Neural cell (in vitro differentiated cells): Measurements from ENCODE around the gene CARMIL1. TPM values are rescaled to one million over a fixed set of nuclear protein-coding genes. Genes with fewer than 3 reads are reported as not detected.

Experiments
- H2AFZ ChIP-seq: fragments of 200-600, 300-800 bp; sonication (generic), shearing (Covaris generic); 2 replicates; pipeline ENCODE4 v1.6.0; 2014; ENCODE audit warnings: low read depth, mild to moderate bottlenecking, antibody characterized with exemption, low read length, moderate library complexity
- H3F3A ChIP-seq: fragments of 200-600 bp; shearing (Covaris generic); 2 replicates; pipeline ENCODE4 v1.6.1; 2016; ENCODE audit warnings: mild to moderate bottlenecking, moderate library complexity, mixed read lengths, antibody characterized with exemption, low read length; ENCODE audit not compliant: insufficient read depth, poor library complexity, severe bottlenecking
- H3K27ac ChIP-seq: fragments of 200-600, 300-800 bp; sonication (generic), shearing (Covaris generic); 2 replicates; pipeline ENCODE4 v1.5.1; 2014; ENCODE audit warnings: mild to moderate bottlenecking, low read length, moderate library complexity
- H3K27me3 ChIP-seq: fragments of 300-800, 200-600 bp; sonication (generic), shearing (Covaris generic); 2 replicates; pipeline ENCODE4 v1.6.0; 2014; ENCODE audit warnings: mild to moderate bottlenecking, low read depth, low read length, moderate library complexity; ENCODE audit not compliant: insufficient read depth
- H3K36me3 ChIP-seq: fragments of 300-800, 200-600 bp; sonication (generic), shearing (Covaris generic); 2 replicates; pipeline ENCODE4 v1.5.1; 2014; ENCODE audit warnings: mild to moderate bottlenecking, antibody characterized with exemption, low read length, moderate library complexity; ENCODE audit not compliant: insufficient read depth
- H3K4me2 ChIP-seq: fragments of 300-800, 200-600 bp; sonication (generic), shearing (Covaris generic); 2 replicates; pipeline ENCODE4 v1.6.0; 2014; ENCODE audit warnings: mild to moderate bottlenecking, low read length
- H3K4me3 ChIP-seq: fragments of 300-800, 200-600 bp; sonication (generic), shearing (Covaris generic); 2 replicates; pipeline ENCODE4 v1.5.1; 2014; ENCODE audit warnings: mild to moderate bottlenecking, low read length, moderate library complexity
- H3K79me2 ChIP-seq: fragments of 200-600 bp; shearing (Covaris generic); replicated peaks from 2 replicates; pipeline ENCODE4 v1.6.0; 2014; ENCODE audit warnings: mild to moderate bottlenecking, low read length, moderate library complexity; ENCODE audit not compliant: insufficient read depth
- H3K9ac ChIP-seq: fragments of 300-800, 200-600 bp; sonication (generic), shearing (Covaris generic); 2 replicates; pipeline ENCODE4 v1.6.1; 2016; ENCODE audit warnings: mild to moderate bottlenecking, low read length, mixed read lengths
- H3K9me2 ChIP-seq: fragments of 200-600 bp; shearing (Covaris generic); 2 replicates; pipeline ENCODE4 v1.6.1; 2016; ENCODE audit warnings: mild to moderate bottlenecking, low read length, mixed read lengths; ENCODE audit not compliant: insufficient read depth
- H3K9me3 ChIP-seq: fragments of 200-600, 300-800 bp; sonication (generic), shearing (Covaris generic); 2 replicates; pipeline ENCODE4 v1.6.1; 2016; ENCODE audit warnings: mild to moderate bottlenecking, mixed run types, low read length, moderate library complexity, mixed read lengths
- H4K20me1 ChIP-seq: fragments of 200-600 bp; shearing (Covaris generic); 2 replicates; pipeline ENCODE4 v1.6.1; 2016; ENCODE audit warnings: mild to moderate bottlenecking, mixed run types; ENCODE audit not compliant: insufficient read depth
- CTCF ChIP-seq: fragments of 450-650 bp; IDR thresholded peaks from 2 replicates; pipeline ENCODE4 v1.5.1; 2014; ENCODE audit warnings: antibody characterized with exemption, mild to moderate bottlenecking, moderate library complexity; ENCODE audit not compliant: poor library complexity, severe bottlenecking
- EP300 ChIP-seq: fragments of 450-650 bp; conservative IDR thresholded peaks from 2 replicates; pipeline ENCODE4 v1.6.1; 2014; ENCODE audit warnings: antibody characterized with exemption, mild to moderate bottlenecking, moderate library complexity; ENCODE audit not compliant: poor library complexity, severe bottlenecking
- EZH2 ChIP-seq: fragments of 200-600, 300-800 bp; shearing (Covaris generic), sonication (generic); IDR thresholded peaks from 2 replicates; pipeline ENCODE4 v1.6.1; 2014; ENCODE audit warnings: antibody characterized with exemption, low read length, borderline replicate concordance, mild to moderate bottlenecking; ENCODE audit not compliant: insufficient read depth, poor library complexity, severe bottlenecking
- MXI1 ChIP-seq: fragments of 450-650 bp; conservative IDR thresholded peaks from 2 replicates; pipeline ENCODE4 v1.6.1; 2014; ENCODE audit warnings: antibody characterized with exemption, mild to moderate bottlenecking; ENCODE audit not compliant: poor library complexity, severe bottlenecking
- POLR2AphosphoS5 ChIP-seq: IDR thresholded peaks from 2 replicates; pipeline ENCODE4 v1.6.1; 2012
- RAD21 ChIP-seq: fragments of 450-650 bp; conservative IDR thresholded peaks from 2 replicates; pipeline ENCODE4 v1.6.1; 2014; ENCODE audit warnings: antibody characterized with exemption, mild to moderate bottlenecking, moderate library complexity
- SMC3 ChIP-seq: fragments of 450-650 bp; conservative IDR thresholded peaks from 2 replicates; pipeline ENCODE4 v1.6.1; 2014; ENCODE audit warnings: antibody characterized with exemption, mild to moderate bottlenecking, moderate library complexity; ENCODE audit not compliant: poor library complexity
- TAF1 ChIP-seq: IDR thresholded peaks from 2 replicates; pipeline ENCODE4 v1.6.1; 2012; ENCODE audit warnings: low read depth
- polyA plus RNA-seq: library from polyadenylated mRNA; depleted of rRNA; stranded (reverse); fragments of >200 nt; gene quantifications from 2 replicates; pipeline ENCODE4 v1.2.3, GENCODE V29; 2014
- TF ChIP-seq, protein P1 (sequence below): IDR thresholded peaks from 2 replicates; pipeline ENCODE4 v1.6.1; 2012; ENCODE audit warnings: borderline replicate concordance

CARMIL1 gene
- polyA plus RNA-seq, 1 donor from 2014 or later, result 5.3 TPM

- Histone ChIP-seq H3K9me2 (no peaks in the 10 kb centered on the region), H3K79me2 (no peaks in the 10 kb centered on the region), H3K9ac (no peak overlapping the region), H4K20me1 (no peaks in the 10 kb centered on the region), H2AFZ (no peak overlapping the region), H3F3A (no peaks in the 10 kb centered on the region), H3K9me3 (no peaks in the 10 kb centered on the region), H3K4me2 (no peak overlapping the region), H3K27ac (no peak overlapping the region), H3K27me3 (no peaks in the 10 kb centered on the region), H3K36me3 (no peaks in the 10 kb centered on the region), H3K4me3 (no peak overlapping the region)
- TF ChIP-seq, protein P1, sequence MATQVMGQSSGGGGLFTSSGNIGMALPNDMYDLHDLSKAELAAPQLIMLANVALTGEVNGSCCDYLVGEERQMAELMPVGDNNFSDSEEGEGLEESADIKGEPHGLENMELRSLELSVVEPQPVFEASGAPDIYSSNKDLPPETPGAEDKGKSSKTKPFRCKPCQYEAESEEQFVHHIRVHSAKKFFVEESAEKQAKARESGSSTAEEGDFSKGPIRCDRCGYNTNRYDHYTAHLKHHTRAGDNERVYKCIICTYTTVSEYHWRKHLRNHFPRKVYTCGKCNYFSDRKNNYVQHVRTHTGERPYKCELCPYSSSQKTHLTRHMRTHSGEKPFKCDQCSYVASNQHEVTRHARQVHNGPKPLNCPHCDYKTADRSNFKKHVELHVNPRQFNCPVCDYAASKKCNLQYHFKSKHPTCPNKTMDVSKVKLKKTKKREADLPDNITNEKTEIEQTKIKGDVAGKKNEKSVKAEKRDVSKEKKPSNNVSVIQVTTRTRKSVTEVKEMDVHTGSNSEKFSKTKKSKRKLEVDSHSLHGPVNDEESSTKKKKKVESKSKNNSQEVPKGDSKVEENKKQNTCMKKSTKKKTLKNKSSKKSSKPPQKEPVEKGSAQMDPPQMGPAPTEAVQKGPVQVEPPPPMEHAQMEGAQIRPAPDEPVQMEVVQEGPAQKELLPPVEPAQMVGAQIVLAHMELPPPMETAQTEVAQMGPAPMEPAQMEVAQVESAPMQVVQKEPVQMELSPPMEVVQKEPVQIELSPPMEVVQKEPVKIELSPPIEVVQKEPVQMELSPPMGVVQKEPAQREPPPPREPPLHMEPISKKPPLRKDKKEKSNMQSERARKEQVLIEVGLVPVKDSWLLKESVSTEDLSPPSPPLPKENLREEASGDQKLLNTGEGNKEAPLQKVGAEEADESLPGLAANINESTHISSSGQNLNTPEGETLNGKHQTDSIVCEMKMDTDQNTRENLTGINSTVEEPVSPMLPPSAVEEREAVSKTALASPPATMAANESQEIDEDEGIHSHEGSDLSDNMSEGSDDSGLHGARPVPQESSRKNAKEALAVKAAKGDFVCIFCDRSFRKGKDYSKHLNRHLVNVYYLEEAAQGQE, result no peak
- no peak for TF ChIP-seq EP300
- TF ChIP-seq POLR2AphosphoS5, result no peak
- no peak for TF ChIP-seq EZH2
- no peak for TF ChIP-seq RAD21
- TF ChIP-seq SMC3, result no peak
- TF ChIP-seq MXI1, result no peak
- no peak for TF ChIP-seq CTCF
Observed at GRCh38 chr6:25324066-25324762, 45.0 kb downstream of the CARMIL1 start.

GRCh38 chr6:25326126-25326525 lies 47.0 kb downstream of the CARMIL1 start:
- no peaks in the 10 kb centered on the region for H3K79me2 ChIP-seq
- no peak for TF ChIP-seq SMC3
- TF ChIP-seq EP300, result no peak
- no peak for TF ChIP-seq RAD21
- no peak for TF ChIP-seq EZH2
- no peak for TF ChIP-seq POLR2AphosphoS5
- TF ChIP-seq CTCF, result no peak
- TF ChIP-seq, protein P1, result no peak
- no peak for TF ChIP-seq MXI1
- no peak for TF ChIP-seq TAF1
- H4K20me1 ChIP-seq, result no peaks in the 10 kb centered on the region

More at GRCh38 chr6:25326126-25326525, 47.0 kb downstream of the CARMIL1 start:
- no peak overlapping the region for H3K4me3 ChIP-seq
- no peaks in the 10 kb centered on the region for H3F3A ChIP-seq
- no peak overlapping the region for H3K27ac ChIP-seq
- H2AFZ ChIP-seq, result no peak overlapping the region
- no peaks in the 10 kb centered on the region for H3K36me3 ChIP-seq
- no peak overlapping the region for H3K9ac ChIP-seq
- H3K4me2 ChIP-seq, result no peak overlapping the region
- no peaks in the 10 kb centered on the region for H3K9me2 ChIP-seq
- H3K27me3 ChIP-seq, result no peaks in the 10 kb centered on the region
- no peaks in the 10 kb centered on the region for H3K9me3 ChIP-seq
